Type B pancreatic cell (in vitro differentiated cells): ENCODE results near the gene C18orf32. TPM values are rescaled to one million over a fixed set of nuclear protein-coding genes. Genes with fewer than 3 reads are reported as not detected.
A peak's percentile ranks its signal among the peaks of the same experiment; 100 is the strongest.
"Not testable (repeated sequence)": the region's sequence is repeated elsewhere in the genome, so short reads cannot be mapped to it uniquely, and the experiment has no call there.

Experiments
- DNase-seq: peaks from one replicate; pipeline ENCODE4 v3.0.0; 2021; ENCODE audit warnings: mixed read lengths; ENCODE audit not compliant: unreplicated experiment; ENCODE audit errors: extremely low spot score
- H3K27ac Mint-ChIP-seq: 2 replicates; pipeline ENCODE4 v1.8.0; 2021; ENCODE audit warnings: mild to moderate bottlenecking, mixed read lengths
- H3K27me3 Mint-ChIP-seq: 2 replicates; pipeline ENCODE4 v1.8.0; 2021; ENCODE audit warnings: mixed read lengths
- H3K36me3 Mint-ChIP-seq: 2 replicates; pipeline ENCODE4 v1.8.0; 2021; ENCODE audit warnings: mixed read lengths
- H3K4me1 Mint-ChIP-seq: one replicate; pipeline ENCODE4 v1.8.0; 2021; ENCODE audit warnings: mixed read lengths; ENCODE audit not compliant: unreplicated experiment
- H3K4me3 Mint-ChIP-seq: 2 replicates; pipeline ENCODE4 v1.8.0; 2021; ENCODE audit warnings: mild to moderate bottlenecking, mixed read lengths
- H3K9me3 Mint-ChIP-seq: 2 replicates; pipeline ENCODE4 v1.8.0; 2021; ENCODE audit warnings: mixed read lengths
- CTCF ChIP-seq: fragments of 200-600 bp; sonication (generic); conservative IDR thresholded peaks from 2 replicates; pipeline ENCODE4 v1.5.0; 2021; ENCODE audit warnings: antibody characterized with exemption, mild to moderate bottlenecking
- total RNA-seq: library from RNA; stranded (reverse); gene quantifications from 2 replicates; pipeline ENCODE4 v1.2.1, GENCODE V29; 2021; ENCODE audit warnings: low replicate concordance

C18orf32 gene
- total RNA-seq, 1 donor from 2014 or later, result 42.1 TPM

- no peak for DNase-seq
- Mint-ChIP-seq H3K9me3 (no peaks in the 10 kb centered on the region), H3K27me3 (no peaks in the 10 kb centered on the region), H3K36me3 (peaks cover 4% of the 10 kb centered on the region), H3K4me3 (peak overlapping the region; percentile 70), H3K27ac (no peak overlapping the region), H3K4me1 (peaks cover 21% of the 10 kb centered on the region)
- no peak for TF ChIP-seq CTCF
Measured at GRCh38 chr18:49461602-49461977, 25.4 kb downstream of the C18orf32 start.

GRCh38 chr18:49460976-49461601, 25.9 kb downstream of the C18orf32 start:
- Mint-ChIP-seq H3K4me3 (peak overlapping the region; percentile 94), H3K4me1 (peaks cover 21% of the 10 kb centered on the region), H3K36me3 (peaks cover 4% of the 10 kb centered on the region), H3K27me3 (no peaks in the 10 kb centered on the region), H3K27ac (peak overlapping the region; percentile 67), H3K9me3 (no peaks in the 10 kb centered on the region)
- no peak for DNase-seq
- no peak for TF ChIP-seq CTCF

- Mint-ChIP-seq H3K9me3 (no peaks in the 10 kb centered on the region), H3K27ac (no peak overlapping the region), H3K4me3 (peak overlapping the region; percentile 94), H3K4me1 (peaks cover 13% of the 10 kb centered on the region), H3K36me3 (peaks cover 10% of the 10 kb centered on the region), H3K27me3 (no peaks in the 10 kb centered on the region)
- TF ChIP-seq CTCF, result no peak
- no peak for DNase-seq
Measured at GRCh38 chr18:49459404-49460171, 27.4 kb downstream of the C18orf32 start.

GRCh38 chr18:49457616-49458015, 29.4 kb downstream of the C18orf32 start:
- no peaks in the 10 kb centered on the region for H3K9me3 Mint-ChIP-seq
- peaks cover 13% of the 10 kb centered on the region for H3K4me1 Mint-ChIP-seq
- no peak for DNase-seq
- H3K36me3 Mint-ChIP-seq, result peaks cover 21% of the 10 kb centered on the region
- peak overlapping the region; percentile 34 for H3K4me3 Mint-ChIP-seq
- no peak overlapping the region for H3K27ac Mint-ChIP-seq
- TF ChIP-seq CTCF, result no peak
- no peaks in the 10 kb centered on the region for H3K27me3 Mint-ChIP-seq

- no peak overlapping the region for H3K4me3 Mint-ChIP-seq
- H3K4me1 Mint-ChIP-seq, result peaks cover 13% of the 10 kb centered on the region
- no peak for DNase-seq
- H3K36me3 Mint-ChIP-seq, result peaks cover 26% of the 10 kb centered on the region
- H3K27ac Mint-ChIP-seq, result no peak overlapping the region
- peaks cover 4% of the 10 kb centered on the region for H3K9me3 Mint-ChIP-seq
- no peak for TF ChIP-seq CTCF
- H3K27me3 Mint-ChIP-seq, result no peaks in the 10 kb centered on the region
Measured at GRCh38 chr18:49456794-49457193, 30.2 kb downstream of the C18orf32 start.

- peaks cover 42% of the 10 kb centered on the region for H3K36me3 Mint-ChIP-seq
- H3K27ac Mint-ChIP-seq, H3K4me3 Mint-ChIP-seq: not testable (repeated sequence)
Measured at GRCh38 chr18:49452534-49452933, 34.5 kb downstream of the C18orf32 start.

More at GRCh38 chr18:49452534-49452933, 34.5 kb downstream of the C18orf32 start:
- not testable (repeated sequence) for H3K4me1 Mint-ChIP-seq, H3K27me3 Mint-ChIP-seq, DNase-seq
- peaks cover 11% of the 10 kb centered on the region for H3K9me3 Mint-ChIP-seq
